GM21447 (cell line): Measurements from ENCODE around the gene TEX14.
A peak's percentile ranks its signal among the peaks of the same experiment; 100 is the strongest.
"Not testable (repeated sequence)": the region's sequence is repeated elsewhere in the genome, so short reads cannot be mapped to it uniquely, and the experiment has no call there.

Experiments used
- ATAC-seq: cut with Tn5 transposase; IDR thresholded peaks from one replicate; pipeline ENCODE4 v1.9.1; 2021; ENCODE audit not compliant: unreplicated experiment

The TEX14 gene

GRCh38 chr17:58658804-58659713 lies 32.8 kb downstream of the TEX14 start:
- ATAC-seq: peak; percentile 76

- not testable (repeated sequence) for ATAC-seq
Observed at GRCh38 chr17:58657962-58658803, 33.7 kb downstream of the TEX14 start.

GRCh38 chr17:58648236-58648635 lies 43.6 kb downstream of the TEX14 start:
- ATAC-seq: no peak

- no peak for ATAC-seq
Observed at GRCh38 chr17:58643147-58643546, 48.7 kb downstream of the TEX14 start.

- ATAC-seq: no peak
Observed at GRCh38 chr17:58641887-58642311, 49.9 kb downstream of the TEX14 start.

GRCh38 chr17:58640202-58640601 lies 51.6 kb downstream of the TEX14 start:
- ATAC-seq: no peak

- no peak for ATAC-seq
Observed at GRCh38 chr17:58639681-58640080, 52.2 kb downstream of the TEX14 start.

- ATAC-seq: no peak
Observed at GRCh38 chr17:58637011-58637570, 54.8 kb downstream of the TEX14 start.

GRCh38 chr17:58632324-58633314 lies 59.2 kb downstream of the TEX14 start:
- ATAC-seq: no peak

GRCh38 chr17:58631523-58632323 lies 60.1 kb downstream of the TEX14 start:
- peak; percentile 78 for ATAC-seq

GRCh38 chr17:58630883-58631522 lies 60.8 kb downstream of the TEX14 start:
- no peak for ATAC-seq

- ATAC-seq: no peak
Observed at GRCh38 chr17:58626905-58627304, 64.9 kb downstream of the TEX14 start.

- ATAC-seq: no peak
Observed at GRCh38 chr17:58624751-58625150, 67.1 kb downstream of the TEX14 start.

GRCh38 chr17:58621174-58621573 lies 70.7 kb downstream of the TEX14 start:
- ATAC-seq: peak; percentile 81

GRCh38 chr17:58618336-58618735 lies 73.5 kb downstream of the TEX14 start:
- no peak for ATAC-seq

GRCh38 chr17:58617563-58617962 lies 74.3 kb downstream of the TEX14 start:
- ATAC-seq: no peak

GRCh38 chr17:58615768-58616659 lies 75.8 kb downstream of the TEX14 start:
- peak; percentile 54 for ATAC-seq

- ATAC-seq: no peak
Observed at GRCh38 chr17:58614859-58615459, 76.9 kb downstream of the TEX14 start.
